Stimulated activated naive CD8-positive, alpha-beta T cell treated with anti-CD3 and anti-CD28 coated beads, Interleukin-15, amount 100 ng/mL, for 72 hours (primary cell): ENCODE results near the gene TTC39A.

ENCODE experiments used
- ATAC-seq: fragments of 150-1000 bp; cut with Tn5 transposase; 2 replicates; pipeline ENCODE4 v1.10.0; 2021; ENCODE audit warnings: mild to moderate bottlenecking, moderate library complexity
- DNase-seq, 2 donors: peaks; one replicate each; pipeline ENCODE4 v3.0.0; 2021 to 2022
- H3K27ac Mint-ChIP-seq, 2 donors: one replicate each; pipeline ENCODE4 v1.8.0; 2022; ENCODE audit warnings: mild to moderate bottlenecking in 2 of 2, mixed read lengths in 2 of 2, moderate library complexity in 2 of 2
- H3K27me3 Mint-ChIP-seq: one replicate; pipeline ENCODE4 v1.8.0; 2022; ENCODE audit warnings: mixed read lengths
- H3K4me1 Mint-ChIP-seq: one replicate; pipeline ENCODE4 v1.8.0; 2022; ENCODE audit warnings: mild to moderate bottlenecking, mixed read lengths
- H3K4me3 Mint-ChIP-seq, 2 donors: one replicate each; pipeline ENCODE4 v1.8.0; 2022; ENCODE audit warnings: mild to moderate bottlenecking in 2 of 2, mixed read lengths in 2 of 2, moderate library complexity in 1 of 2
- H3K9me3 Mint-ChIP-seq, 2 donors: one replicate each; pipeline ENCODE4 v1.8.0; 2022; ENCODE audit warnings: mixed read lengths in 2 of 2

TTC39A gene

GRCh38 chr1:51299185-51299885 lies 31.0 kb downstream of the TTC39A start:
- no peak overlapping the region for H3K4me3 Mint-ChIP-seq
- DNase-seq: no peak
- no peaks in the 10 kb centered on the region for H3K27me3 Mint-ChIP-seq
- H3K27ac Mint-ChIP-seq: peak overlapping the region in 1 of 2 donors; percentile 44
- no peaks in the 10 kb centered on the region for H3K9me3 Mint-ChIP-seq
- ATAC-seq: no peak
- H3K4me1 Mint-ChIP-seq: peaks cover 65% of the 10 kb centered on the region

GRCh38 chr1:51298322-51298705 lies 32.0 kb downstream of the TTC39A start:
- DNase-seq: no peak
- H3K4me1 Mint-ChIP-seq: peaks cover 54% of the 10 kb centered on the region
- H3K27ac Mint-ChIP-seq: peak overlapping the region in 1 of 2 donors; percentile 57
- H3K27me3 Mint-ChIP-seq: no peaks in the 10 kb centered on the region
- peak overlapping the region in 1 of 2 donors; percentile 25 for H3K4me3 Mint-ChIP-seq
- no peak for ATAC-seq
- H3K9me3 Mint-ChIP-seq: no peaks in the 10 kb centered on the region

DNA sequence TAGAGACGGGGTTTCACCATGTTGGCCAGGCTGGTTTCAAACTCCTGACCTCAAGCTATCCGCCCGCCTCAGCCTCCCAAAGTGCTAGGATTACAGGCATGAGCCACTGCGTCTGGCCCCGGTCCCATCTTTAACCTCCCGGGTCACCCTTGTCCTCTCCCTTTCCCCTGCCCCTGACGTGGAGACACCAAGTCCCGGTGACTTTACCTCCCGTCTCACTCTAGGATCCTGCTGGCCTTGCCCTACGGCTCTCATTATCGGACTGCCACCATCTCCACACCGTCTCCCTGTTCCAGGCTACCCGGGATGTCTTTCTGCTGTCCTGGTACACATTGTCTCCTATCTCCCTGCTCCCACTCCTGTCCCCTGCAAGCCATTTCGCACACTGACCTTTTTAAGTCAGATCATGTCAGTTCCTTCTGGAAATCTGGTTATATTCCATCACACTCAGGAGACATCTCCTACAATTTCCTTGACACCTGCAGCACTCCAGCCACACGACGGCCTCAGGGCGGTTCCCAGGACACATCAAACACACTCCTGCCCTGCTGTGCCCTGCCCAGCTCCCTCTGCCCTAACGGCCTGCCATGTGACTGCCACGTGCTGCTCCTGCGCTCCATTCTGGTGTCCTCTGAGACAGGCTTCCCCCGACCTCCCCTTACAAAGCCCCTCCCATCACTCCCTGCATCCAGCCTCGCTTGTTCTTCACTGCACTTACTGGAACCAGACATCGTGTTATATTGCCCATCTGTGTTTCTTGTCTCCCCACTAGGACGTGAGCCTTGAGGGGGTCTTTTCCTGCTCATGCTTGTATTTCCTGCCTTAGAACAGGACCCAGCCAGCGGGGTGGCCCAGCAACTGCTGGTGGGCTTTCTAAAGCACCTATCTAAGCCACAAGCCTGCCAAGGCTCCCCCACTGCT lies 32.7 kb downstream of the TTC39A start:
- H3K4me3 Mint-ChIP-seq: peak overlapping the region; percentile 57 to 78
- ATAC-seq (no peak), DNase-seq (no peak)
- no peaks in the 10 kb centered on the region for H3K9me3 Mint-ChIP-seq
- peak overlapping the region; percentile 57 to 81 for H3K27ac Mint-ChIP-seq
- H3K27me3 Mint-ChIP-seq: no peaks in the 10 kb centered on the region
- H3K4me1 Mint-ChIP-seq: peaks cover 52% of the 10 kb centered on the region

DNA sequence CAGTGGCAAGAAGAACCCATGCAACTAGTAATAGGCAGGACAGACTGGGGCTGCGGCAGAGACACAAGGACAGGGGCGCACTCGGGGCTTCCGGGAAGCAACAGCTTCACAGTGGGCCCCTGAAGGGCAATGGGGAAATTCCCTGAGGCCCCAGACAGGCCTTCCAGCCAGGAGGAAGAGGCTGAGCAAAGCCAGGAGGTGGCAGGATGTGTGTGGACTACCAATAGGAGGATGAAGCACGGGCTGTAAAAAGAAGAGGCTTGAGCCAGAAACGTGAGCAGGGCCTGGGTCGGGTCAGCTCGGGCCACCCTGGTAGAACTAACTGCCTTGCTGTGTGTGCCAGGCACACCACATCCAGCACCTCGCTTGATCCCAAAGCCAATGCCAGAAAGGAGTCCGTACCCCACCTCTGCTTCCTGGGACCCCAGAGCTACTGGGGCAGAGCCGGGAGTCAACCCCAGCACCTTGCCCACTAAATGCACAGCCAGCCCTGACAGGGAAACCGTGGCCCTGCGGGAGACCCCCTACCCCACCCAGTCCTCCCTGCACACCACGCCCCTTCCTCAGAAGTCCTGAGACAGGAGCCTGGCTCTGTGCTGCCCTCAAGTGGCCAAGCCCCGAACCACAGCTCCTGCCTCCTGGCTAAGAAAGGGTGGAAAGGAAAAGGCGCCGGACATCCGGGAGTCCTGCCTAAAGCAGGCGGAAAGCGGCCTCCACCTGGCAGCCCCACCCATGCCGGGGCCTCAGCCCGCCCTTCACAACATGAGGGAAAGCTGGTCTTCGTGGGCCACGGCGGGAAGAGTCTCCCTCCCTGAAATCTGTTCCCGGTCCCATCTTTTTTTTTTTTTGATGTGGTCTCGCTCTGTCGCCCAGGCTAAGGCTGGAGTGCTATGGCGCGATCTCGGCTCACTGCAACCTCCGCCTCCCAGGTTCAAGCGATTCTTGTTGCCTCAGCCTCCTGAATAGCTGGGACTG lies 33.7 kb downstream of the TTC39A start:
- peak overlapping the region; percentile 66 to 78 for H3K4me3 Mint-ChIP-seq
- ATAC-seq (peak; percentile 62), DNase-seq (peak; percentile 75 to 80)
- peak overlapping the region; percentile 81 to 83 for H3K27ac Mint-ChIP-seq
- no peaks in the 10 kb centered on the region for H3K27me3 Mint-ChIP-seq
- H3K4me1 Mint-ChIP-seq: peaks cover 45% of the 10 kb centered on the region
- no peaks in the 10 kb centered on the region for H3K9me3 Mint-ChIP-seq

DNA sequence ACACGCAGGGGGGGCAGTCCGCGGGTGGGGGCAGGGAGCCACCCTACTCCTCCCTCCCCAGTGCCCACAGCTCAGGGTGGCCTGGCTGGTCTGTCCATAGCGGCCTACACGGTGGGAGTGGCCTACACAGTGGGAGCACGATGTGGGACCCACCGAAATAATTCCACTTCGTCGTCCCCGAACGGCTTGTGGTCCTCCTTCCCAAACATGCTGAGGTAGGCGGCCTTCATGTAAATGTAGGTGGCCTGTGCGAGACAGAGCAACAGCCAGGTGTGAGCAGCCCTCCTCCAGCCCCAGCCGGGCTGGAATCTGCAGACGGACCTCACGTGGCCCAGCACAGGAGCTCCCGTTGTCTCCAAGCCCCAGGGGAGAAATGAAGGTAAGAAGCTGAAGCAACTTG lies 34.4 kb downstream of the TTC39A start:
- peak in 1 of 2 donors; percentile 7 for DNase-seq

DNA sequence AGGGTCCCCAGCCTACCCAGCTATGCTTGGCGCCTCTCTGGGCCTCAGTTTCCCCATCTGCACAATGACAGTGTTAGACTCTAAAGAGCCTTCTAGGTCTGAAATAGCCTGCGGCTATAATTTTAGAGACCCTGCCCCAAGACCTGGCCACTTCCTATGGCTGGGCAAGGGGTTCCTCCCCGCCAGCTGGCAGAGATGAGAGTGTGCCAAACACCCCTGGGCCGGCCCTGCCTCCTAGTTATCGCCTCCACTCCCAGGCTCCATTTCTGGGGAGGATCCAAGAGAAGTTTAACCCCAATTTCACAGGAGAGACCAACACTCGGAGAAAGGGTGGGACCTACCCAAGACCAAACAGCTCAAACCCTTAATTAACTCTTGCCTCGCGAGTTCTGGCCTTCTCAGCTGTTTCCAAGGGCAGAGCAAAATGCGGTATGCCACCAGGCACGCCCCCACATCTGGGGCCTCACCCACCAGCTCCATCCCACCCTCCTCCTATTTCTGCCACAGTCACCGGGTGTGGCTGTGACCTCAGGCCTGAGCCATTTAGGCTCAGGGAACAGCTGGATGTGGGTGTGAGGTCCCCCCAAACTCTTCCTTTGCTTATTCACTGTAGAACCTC lies 35.7 kb downstream of the TTC39A start:
- Mint-ChIP-seq H3K4me1 (peaks cover 34% of the 10 kb centered on the region), H3K9me3 (no peaks in the 10 kb centered on the region), H3K27ac (peak overlapping the region in 1 of 2 donors; percentile 29), H3K27me3 (no peaks in the 10 kb centered on the region), H3K4me3 (no peak overlapping the region)
- DNase-seq (no peak), ATAC-seq (no peak)

More for the DNA sequence above, 34.4 kb downstream of the TTC39A start:
- H3K9me3 Mint-ChIP-seq: no peaks in the 10 kb centered on the region
- ATAC-seq: no peak
- peak overlapping the region in 1 of 2 donors; percentile 78 for H3K4me3 Mint-ChIP-seq
- peaks cover 40% of the 10 kb centered on the region for H3K4me1 Mint-ChIP-seq
- H3K27ac Mint-ChIP-seq: no peak overlapping the region
- H3K27me3 Mint-ChIP-seq: no peaks in the 10 kb centered on the region

GRCh38 chr1:51293898-51294515 lies 36.4 kb downstream of the TTC39A start:
- ATAC-seq (no peak), DNase-seq (no peak)
- Mint-ChIP-seq H3K4me1 (peaks cover 34% of the 10 kb centered on the region), H3K4me3 (no peak overlapping the region), H3K27me3 (no peaks in the 10 kb centered on the region), H3K27ac (no peak overlapping the region), H3K9me3 (no peaks in the 10 kb centered on the region)

DNA sequence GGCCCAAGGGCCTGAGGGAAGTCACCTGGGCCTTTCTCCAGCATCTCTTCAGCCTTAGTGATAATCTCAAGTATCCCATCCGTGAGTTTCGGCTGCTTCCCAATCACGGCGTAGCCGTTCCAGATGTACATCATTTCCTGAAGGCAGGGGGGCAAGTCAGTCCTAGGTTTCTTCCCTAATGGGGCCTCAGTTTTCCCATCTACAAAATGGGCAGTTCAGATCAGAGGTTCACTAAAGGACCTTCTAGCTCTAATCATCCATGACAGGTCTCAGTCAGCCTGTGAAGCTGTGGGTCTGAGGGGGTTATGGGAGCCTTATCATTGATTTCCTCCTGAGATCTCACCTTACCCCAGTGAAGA lies 39.9 kb downstream of the TTC39A start:
- Mint-ChIP-seq H3K4me3 (no peak overlapping the region), H3K27me3 (no peaks in the 10 kb centered on the region)
- DNase-seq: no peak

DNA sequence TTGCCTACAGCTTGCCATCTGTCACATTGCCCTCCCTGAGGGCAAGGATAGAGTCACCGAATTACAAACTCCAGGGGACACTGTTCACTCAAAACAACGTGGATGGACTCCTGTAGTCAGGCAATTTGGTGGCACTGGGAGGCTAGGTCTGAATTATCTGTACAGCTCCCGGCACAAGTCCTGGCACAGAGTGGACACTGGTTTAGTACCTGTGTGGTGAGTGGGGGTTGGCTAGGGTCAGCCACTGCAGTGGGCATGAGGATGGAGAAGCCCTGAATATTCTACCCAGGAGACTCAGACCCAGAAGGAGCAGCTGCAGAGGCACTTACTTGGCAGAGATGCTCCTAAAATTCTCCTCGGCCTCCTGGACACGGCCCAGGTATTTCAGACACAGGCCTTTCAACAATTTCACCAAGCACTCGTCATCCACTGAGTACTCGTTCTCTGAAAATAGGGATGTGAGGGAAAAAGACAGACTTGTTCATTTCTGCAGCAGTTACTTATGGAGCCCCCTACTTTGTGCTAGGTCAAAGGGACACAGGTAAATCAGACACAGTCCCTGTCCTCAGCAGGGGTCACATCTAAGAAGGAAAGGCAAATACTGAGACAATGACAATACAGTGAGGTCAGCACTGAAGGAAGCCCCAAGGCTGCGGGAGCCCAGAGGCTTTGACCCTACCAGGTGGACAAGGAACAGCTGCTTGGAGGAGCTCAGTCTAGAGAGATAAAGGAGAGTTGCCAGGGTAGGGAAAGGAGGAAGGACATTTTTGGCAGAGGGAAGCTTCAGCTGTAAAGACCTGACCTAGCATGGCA lies 40.5 kb downstream of the TTC39A start:
- H3K27ac Mint-ChIP-seq: peak overlapping the region in 1 of 2 donors; percentile 10
- DNase-seq: no peak
- H3K4me3 Mint-ChIP-seq: no peak overlapping the region
- no peaks in the 10 kb centered on the region for H3K27me3 Mint-ChIP-seq
- peaks cover 11% of the 10 kb centered on the region for H3K4me1 Mint-ChIP-seq
- H3K9me3 Mint-ChIP-seq: no peaks in the 10 kb centered on the region
- no peak for ATAC-seq

More for the DNA sequence above, 39.9 kb downstream of the TTC39A start:
- no peak overlapping the region for H3K27ac Mint-ChIP-seq
- peaks cover 11% of the 10 kb centered on the region for H3K4me1 Mint-ChIP-seq
- no peak for ATAC-seq
- H3K9me3 Mint-ChIP-seq: no peaks in the 10 kb centered on the region

DNA sequence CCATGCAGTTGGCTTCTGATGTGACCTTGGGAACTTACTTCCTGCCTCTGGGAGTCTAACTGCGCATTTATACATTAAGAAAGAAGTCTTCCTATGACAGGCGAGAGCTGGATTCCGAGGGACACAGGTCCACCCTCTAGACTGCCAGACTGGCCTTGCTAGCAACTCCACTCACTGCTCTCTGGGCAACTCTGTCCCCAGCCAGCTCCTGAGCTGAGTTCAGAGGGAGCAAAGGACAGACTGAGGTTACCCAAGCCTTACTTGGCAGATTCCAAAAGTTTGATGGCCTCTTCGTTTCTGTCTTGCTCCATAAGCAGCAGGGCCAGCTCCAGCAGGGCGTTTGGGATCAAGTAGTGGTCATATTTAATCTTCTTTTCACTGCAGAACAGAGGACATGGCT lies 41.8 kb downstream of the TTC39A start:
- no peaks in the 10 kb centered on the region for H3K9me3 Mint-ChIP-seq
- no peaks in the 10 kb centered on the region for H3K27me3 Mint-ChIP-seq
- peaks cover 20% of the 10 kb centered on the region for H3K4me1 Mint-ChIP-seq
- ATAC-seq (no peak), DNase-seq (no peak)
- H3K27ac Mint-ChIP-seq: no peak overlapping the region
- H3K4me3 Mint-ChIP-seq: no peak overlapping the region

DNA sequence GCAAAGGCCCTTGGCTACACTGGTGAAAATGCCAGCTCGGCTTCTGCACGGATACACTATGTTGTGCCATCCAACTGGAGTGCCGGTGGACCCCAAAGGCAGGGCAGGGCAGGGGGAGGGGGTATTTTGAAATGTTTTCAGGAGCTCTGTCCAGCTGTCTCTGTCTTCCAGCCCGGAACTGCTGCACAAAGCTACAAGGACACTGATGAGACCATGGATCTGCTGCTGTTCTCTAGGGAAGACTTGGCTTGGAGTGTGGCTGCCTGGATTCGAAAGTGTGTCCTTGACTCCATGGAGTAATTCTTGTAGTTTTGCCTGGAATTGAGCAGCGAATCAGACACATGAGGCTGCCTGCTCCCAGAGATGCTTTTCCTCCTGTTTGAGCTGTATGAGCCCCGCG lies 42.4 kb downstream of the TTC39A start:
- ATAC-seq (no peak), DNase-seq (no peak)
- no peak overlapping the region for H3K27ac Mint-ChIP-seq
- H3K4me3 Mint-ChIP-seq: no peak overlapping the region
- H3K9me3 Mint-ChIP-seq: no peaks in the 10 kb centered on the region
- no peaks in the 10 kb centered on the region for H3K27me3 Mint-ChIP-seq
- H3K4me1 Mint-ChIP-seq: peaks cover 21% of the 10 kb centered on the region

- ATAC-seq: peak; percentile 94
- no peak for DNase-seq
Observed at GRCh38 chr1:51285055-51285454, 45.3 kb downstream of the TTC39A start.

GRCh38 chr1:51284487-51284954 lies 45.8 kb downstream of the TTC39A start:
- Mint-ChIP-seq H3K9me3 (no peaks in the 10 kb centered on the region), H3K4me1 (peaks cover 21% of the 10 kb centered on the region), H3K27ac (peak overlapping the region in 1 of 2 donors; percentile 82), H3K4me3 (peak overlapping the region in 1 of 2 donors; percentile 67), H3K27me3 (no peaks in the 10 kb centered on the region)
- DNase-seq (no peak), ATAC-seq (peak; percentile 79)

More at GRCh38 chr1:51285055-51285454, 45.3 kb downstream of the TTC39A start:
- H3K4me1 Mint-ChIP-seq: peaks cover 21% of the 10 kb centered on the region
- H3K27ac Mint-ChIP-seq: peak overlapping the region in 1 of 2 donors; percentile 82
- no peaks in the 10 kb centered on the region for H3K9me3 Mint-ChIP-seq
- H3K4me3 Mint-ChIP-seq: peak overlapping the region in 1 of 2 donors; percentile 67
- no peaks in the 10 kb centered on the region for H3K27me3 Mint-ChIP-seq

- ATAC-seq (no peak), DNase-seq (no peak)
- Mint-ChIP-seq H3K27ac (no peak overlapping the region), H3K27me3 (no peaks in the 10 kb centered on the region), H3K4me3 (no peak overlapping the region), H3K4me1 (peaks cover 21% of the 10 kb centered on the region), H3K9me3 (no peaks in the 10 kb centered on the region)
Observed at GRCh38 chr1:51283979-51284378, 46.4 kb downstream of the TTC39A start.
